Kidney epithelial cell (primary cell): ENCODE measurements around the gene ELOB. TPM values are rescaled to one million over a fixed set of nuclear protein-coding genes. Genes with fewer than 3 reads are reported as not detected.

Experiments used
- DNase-seq: peaks from one replicate; pipeline ENCODE4 v3.0.0-alpha.2; 2010; ENCODE audit warnings: low read depth
- H3K27me3 ChIP-seq: 2 replicates; pipeline ENCODE4 v1.6.0; 2011; ENCODE audit warnings: low read length; ENCODE audit not compliant: control insufficient read depth, insufficient read depth
- H3K36me3 ChIP-seq: 2 replicates; pipeline ENCODE4 v1.5.1; 2011; ENCODE audit warnings: low read length; ENCODE audit not compliant: control insufficient read depth, insufficient read depth
- H3K4me3 ChIP-seq: 2 replicates; pipeline ENCODE4 v1.5.1; 2011; ENCODE audit warnings: low read depth, mild to moderate bottlenecking, control low read depth, low read length
- CTCF ChIP-seq: IDR thresholded peaks from 2 replicates; pipeline ENCODE4 v1.5.1; 2011; ENCODE audit warnings: mild to moderate bottlenecking, moderate library complexity, low read length, control low read depth, inconsistent platforms; ENCODE audit not compliant: insufficient read depth, poor library complexity, severe bottlenecking
- total RNA-seq: library from RNA; depleted of rRNA; stranded (reverse); fragments of >200 nt; gene quantifications from 2 replicates; pipeline ENCODE4 v1.2.3, GENCODE V29; 2015

Gene ELOB
- total RNA-seq, 1 donor from 2014 or later = 714 TPM

- DNase-seq = no peak
- TF ChIP-seq CTCF = no peak
- Histone ChIP-seq H3K4me3 (no peak overlapping the region), H3K36me3 (no peaks in the 10 kb centered on the region), H3K27me3 (peaks cover 3% of the 10 kb centered on the region)
These were observed 41.3 kb upstream of the ELOB start for GRCh38 chr16:2818272-2818876.

GRCh38 chr16:2817340-2818271, 40.5 kb upstream of the ELOB start:
- H3K36me3 ChIP-seq = no peaks in the 10 kb centered on the region
- H3K27me3 ChIP-seq = peaks cover 3% of the 10 kb centered on the region
- no peak for TF ChIP-seq CTCF
- H3K4me3 ChIP-seq = peak overlapping the region; percentile 14
- DNase-seq = no peak

GRCh38 chr16:2816751-2817339, 39.8 kb upstream of the ELOB start, which contains the start of gene PRSS21:
TSS of gene PRSS21 (plus strand) at chr16:2817237. CDS start at chr16:2817269, 32 bp downstream.
- Histone ChIP-seq H3K4me3 (peak within 1 kb of the TSS; percentile 14), H3K27me3 (peaks cover 3% of the 10 kb centered on the region), H3K36me3 (no peaks in the 10 kb centered on the region)
- peak; percentile 28 for TF ChIP-seq CTCF
- no peak for DNase-seq

GRCh38 chr16:2815299-2815771, 38.3 kb upstream of the ELOB start:
- TF ChIP-seq CTCF = no peak
- H3K4me3 ChIP-seq = no peak overlapping the region
- no peaks in the 10 kb centered on the region for H3K36me3 ChIP-seq
- peaks cover 7% of the 10 kb centered on the region for H3K27me3 ChIP-seq
- DNase-seq = no peak

GRCh38 chr16:2814551-2815298, 37.6 kb upstream of the ELOB start:
- peaks cover 7% of the 10 kb centered on the region for H3K27me3 ChIP-seq
- H3K4me3 ChIP-seq = no peak overlapping the region
- TF ChIP-seq CTCF = no peak
- no peaks in the 10 kb centered on the region for H3K36me3 ChIP-seq
- no peak for DNase-seq
